ENCODE data around the gene AVPR1A. TPM values are rescaled to one million over a fixed set of nuclear protein-coding genes. Genes with fewer than 3 reads are reported as not detected.

The AVPR1A gene
- total RNA-seq, 1 experiment from 2014 or later = 0.07 TPM

GRCh38 chr12:63124778-63125177, 26.2 kb downstream of the AVPR1A start:
- Histone ChIP-seq H3K27me3 (ENCODE audit: insufficient read depth, low read length) (no peaks in the 10 kb centered on the region), H3K9me2 (ENCODE audit: insufficient read depth) (0 out of 2 replicates have a peak, but pooled peaks cover 2% of the 10 kb centered on the region), H3K9me3 (ENCODE audit: control insufficient read depth in 1 of 2, insufficient read depth in 1 of 2, low read depth in 1 of 2, low read length in 2 of 2) (no peaks in the 10 kb centered on the region), H3K4me1 (ENCODE audit: control insufficient read depth in 1 of 2, insufficient read depth in 2 of 2, low read length in 2 of 2) (no peaks in the 10 kb centered on the region), H3K4me2 (ENCODE audit: low read length) (no peak overlapping the region), H3K27ac (ENCODE audit: low read depth, low read length) (no peak overlapping the region), H2AFZ (ENCODE audit: low read depth, low read length, poor library complexity, severe bottlenecking) (no peak overlapping the region), H4K20me1 (ENCODE audit: insufficient read depth) (no peaks in the 10 kb centered on the region), H3K79me2 (ENCODE audit: insufficient read depth, low read length) (no peaks in the 10 kb centered on the region), H3K9ac (ENCODE audit: low read length) (no peak overlapping the region), H3K36me3 (ENCODE audit: control insufficient read depth in 1 of 2, insufficient read depth in 2 of 2, low read length in 2 of 2) (no peaks in the 10 kb centered on the region), H3K4me3 (replicated peaks in 1 of 2; ENCODE audit: low read depth in 1 of 2, low read length in 2 of 2) (no peak overlapping the region)
- ChIA-PET CTCF (no interaction called here), RAD21 (ENCODE audit: low non-redundant PET in 1 of 2, low total read pairs in 2 of 2, uncharacterized antibody in 2 of 2, unreplicated experiment in 2 of 2) (no interaction called here), POLR2A (no interaction called here)
- intact Hi-C loops (cut with micrococcal nuclease) = no loop called here
- BruUV-seq (replicated peaks) = no TSS peak
- no peak for ATAC-seq
- TF ChIP-seq MAX (IDR thresholded peaks at IDR 0.05) (no peak), EZH2 (IDR thresholded peaks at IDR 0.05) (no peak), EGR1 (IDR thresholded peaks at IDR 0.05; ENCODE audit: low read depth) (no peak), EZH2phosphoT487 (IDR thresholded peaks at IDR 0.05; ENCODE audit: borderline replicate concordance) (no peak), ELF1 (IDR thresholded peaks at IDR 0.05; ENCODE audit: borderline replicate concordance, low read depth) (no peak), CEBPB (IDR thresholded peaks at IDR 0.05; ENCODE audit: low read depth) (no peak), SRF (IDR thresholded peaks at IDR 0.05; ENCODE audit: low read depth) (no peak), ZFX (IDR thresholded peaks at IDR 0.05) (no peak), TCF7L2 (IDR thresholded peaks at IDR 0.05; ENCODE audit: borderline replicate concordance, extremely low read depth, insufficient read depth, insufficient read length) (no peak), RAD21 (IDR thresholded peaks at IDR 0.05; ENCODE audit: low read depth) (no peak), ZNF274 (IDR thresholded peaks at IDR 0.05; ENCODE audit: low read depth, low read length) (no peak), POLR2AphosphoS5 (IDR thresholded peaks at IDR 0.05; ENCODE audit: low read depth, low read length) (no peak), YY1 (IDR thresholded peaks at IDR 0.05; ENCODE audit: extremely low read depth, insufficient replicate concordance, low read depth, low read length) (no peak), CTCF (IDR thresholded peaks at IDR 0.05 in 2 of 3, conservative IDR thresholded peaks at IDR 0.05 in 1 of 3; ENCODE audit: borderline replicate concordance in 1 of 3, insufficient read depth in 1 of 3, low read depth in 2 of 3, low read length in 2 of 3) (no peak), ATF3 (IDR thresholded peaks at IDR 0.05) (no peak), JUND (IDR thresholded peaks at IDR 0.05) (no peak), SIN3A (IDR thresholded peaks at IDR 0.05; ENCODE audit: low read depth) (no peak), POLR2A (IDR thresholded peaks at IDR 0.05; ENCODE audit: borderline replicate concordance, extremely low read depth, insufficient read depth, insufficient read length) (no peak), CBX3 (IDR thresholded peaks at IDR 0.05; ENCODE audit: low read depth) (no peak), REST (IDR thresholded peaks at IDR 0.05; ENCODE audit: low read depth) (no peak)
- DNase-seq (ENCODE audit: low read depth, low spot score) = no peak
